ENCODE results near the gene SYTL4. TPM values are rescaled to one million over a fixed set of nuclear protein-coding genes. Genes with fewer than 3 reads are reported as not detected.
"Not testable (repeated sequence)": the region's sequence is repeated elsewhere in the genome, so short reads cannot be mapped to it uniquely, and the experiment has no call there.

SYTL4 gene
- 10 to 100 TPM; 19.1 to 21.3 TPM for total RNA-seq

GRCh38 chrX:100731441-100732281 lies at the start of gene SYTL4:
TSS of gene SYTL4 (minus strand) at chrX:100732121. CDS start at chrX:100702037, 30,084 bp downstream.
- H3K36me3 ChIP-seq (replicated peaks in 1 of 2; ENCODE audit: insufficient read depth in 1 of 2, low read depth in 2 of 2): no peaks in the 10 kb centered on the region
- ATAC-seq: peak; percentile 77
- intact Hi-C loops (cut with DNase I): no loop called here
- no peaks in the 10 kb centered on the region for H3K27me3 ChIP-seq
- H3K27ac ChIP-seq: peak within 1 kb of the TSS in 3 of 4 donors; percentile 56 to 73 (median 68)
- peak within 1 kb of the TSS; percentile 23 to 56 for H3K4me3 ChIP-seq
- peaks cover 20% of the 10 kb centered on the region for H3K4me1 ChIP-seq
- H3K9me3 ChIP-seq: no peaks in the 10 kb centered on the region
- peak; percentile 7 to 57 (median 42) for DNase-seq
- TF ChIP-seq CTCF (IDR thresholded peaks at IDR 0.05) (no peak), POLR2A (IDR thresholded peaks at IDR 0.05) (peak in 2 of 3 donors; percentile 28 to 36)
- 0 to 1% methylated on average over 13 to 34 of the region's 60 CpGs for WGBS, 2 donors

- H3K27ac ChIP-seq; H3K9me3 ChIP-seq; ATAC-seq; H3K4me1 ChIP-seq; H3K4me3 ChIP-seq; DNase-seq; H3K27me3 ChIP-seq; H3K36me3 ChIP-seq (replicated peaks in 1 of 2; ENCODE audit: insufficient read depth in 1 of 2, low read depth in 2 of 2): not testable (repeated sequence)
- intact Hi-C loops (cut with DNase I): loop anchor here (5.0 kb wide), 1 partner anchor 82 kb away; no protein-coding TSS in a partner anchor
- 25 to 69% methylated on average over 1 to 2 of the region's 6 CpGs for WGBS, 2 donors
These were observed 37.5 kb upstream of the SYTL4 start for GRCh38 chrX:100769439-100769838.

- ATAC-seq (peak; percentile 78), DNase-seq (peak; percentile 85 to 96 (median 88))
- WGBS, 2 donors: 16 to 25% methylated on average over 6 to 7 of the region's 7 CpGs
- TF ChIP-seq POLR2A (IDR thresholded peaks at IDR 0.05) (no peak), CTCF (IDR thresholded peaks at IDR 0.05) (peak; percentile 95 to 100 (median 99))
- H3K4me1 ChIP-seq: no peaks in the 10 kb centered on the region
- no peaks in the 10 kb centered on the region for H3K27me3 ChIP-seq
- no peak overlapping the region for H3K4me3 ChIP-seq
- H3K9me3 ChIP-seq: peaks cover 0 to 3% (median 0%) of the 10 kb centered on the region in 3 donors
- no peak overlapping the region for H3K27ac ChIP-seq
- H3K36me3 ChIP-seq (replicated peaks in 1 of 2; ENCODE audit: insufficient read depth in 1 of 2, low read depth in 2 of 2): no peaks in the 10 kb centered on the region
- intact Hi-C loops (cut with DNase I): loop anchor here (5.0 kb wide), 1 partner anchor 82 kb away; no protein-coding TSS in a partner anchor
These were observed 36.9 kb upstream of the SYTL4 start for GRCh38 chrX:100768679-100769338.

- H3K27ac ChIP-seq: no peak overlapping the region
- H3K36me3 ChIP-seq (replicated peaks in 1 of 2; ENCODE audit: insufficient read depth in 1 of 2, low read depth in 2 of 2): no peaks in the 10 kb centered on the region
- intact Hi-C loops (cut with DNase I): no loop called here
- H3K4me1 ChIP-seq: no peaks in the 10 kb centered on the region
- no peak for DNase-seq
- H3K27me3 ChIP-seq: no peaks in the 10 kb centered on the region
- no peak for ATAC-seq
- H3K4me3 ChIP-seq: no peak overlapping the region
- 50 to 67% methylated on average over 1 of the region's 1 CpG for WGBS, 2 donors
- no peaks in the 10 kb centered on the region for H3K9me3 ChIP-seq
- TF ChIP-seq POLR2A (IDR thresholded peaks at IDR 0.05) (no peak), CTCF (IDR thresholded peaks at IDR 0.05) (no peak)
These were observed 19.0 kb upstream of the SYTL4 start for GRCh38 chrX:100750883-100751282.

GRCh38 chrX:100748108-100748507 lies 16.2 kb upstream of the SYTL4 start:
- Histone ChIP-seq H3K9me3 (no peaks in the 10 kb centered on the region), H3K36me3 (replicated peaks in 1 of 2; ENCODE audit: insufficient read depth in 1 of 2, low read depth in 2 of 2) (no peaks in the 10 kb centered on the region), H3K27me3 (no peaks in the 10 kb centered on the region), H3K27ac (no peak overlapping the region), H3K4me1 (no peaks in the 10 kb centered on the region), H3K4me3 (no peak overlapping the region)
- intact Hi-C loops (cut with DNase I): no loop called here
- no peak for ATAC-seq
- 59 to 69% methylated on average over 2 of the region's 2 CpGs for WGBS, 2 donors
- TF ChIP-seq CTCF (IDR thresholded peaks at IDR 0.05) (no peak), POLR2A (IDR thresholded peaks at IDR 0.05) (no peak)
- DNase-seq: no peak
